HT1080 (cell line): ENCODE results near the gene CTRB2. TPM values are rescaled to one million over a fixed set of nuclear protein-coding genes. Genes with fewer than 3 reads are reported as not detected.
"Not testable (repeated sequence)": the region's sequence is repeated elsewhere in the genome, so short reads cannot be mapped to it uniquely, and the experiment has no call there.

Experiments
- DNase-seq: peaks from one replicate; pipeline ENCODE4 v3.0.0-alpha.2; 2015; ENCODE audit warnings: low read depth
- total RNA-seq: library from RNA; depleted of rRNA; stranded (reverse); fragments of >200 nt; shearing (Covaris generic); gene quantifications from 2 replicates; pipeline ENCODE4 v1.2.3, GENCODE V29; 2014

Gene CTRB2
- total RNA-seq, 1 experiment from 2014 or later, result not detected

- no peak for DNase-seq
These were observed 20.6 kb upstream of the CTRB2 start for GRCh38 chr16:75227361-75228142.

- no peak for DNase-seq
These were observed 19.8 kb upstream of the CTRB2 start for GRCh38 chr16:75226550-75227360.

- no peak for DNase-seq
These were observed 18.9 kb upstream of the CTRB2 start for GRCh38 chr16:75225678-75226515.

- no peak for DNase-seq
These were observed 18.1 kb upstream of the CTRB2 start for GRCh38 chr16:75225092-75225491.

- DNase-seq, result no peak
These were observed 17.5 kb upstream of the CTRB2 start for GRCh38 chr16:75224306-75225082.

- not testable (repeated sequence) for DNase-seq
These were observed 16.2 kb upstream of the CTRB2 start for GRCh38 chr16:75223129-75223528.

- no peak for DNase-seq
These were observed 15.4 kb upstream of the CTRB2 start for GRCh38 chr16:75222271-75222783.

GRCh38 chr16:75219838-75220237 is 12.9 kb upstream of the CTRB2 start:
- DNase-seq, result no peak

GRCh38 chr16:75219088-75219487 is 12.1 kb upstream of the CTRB2 start:
- no peak for DNase-seq

GRCh38 chr16:75218256-75219076 is 11.5 kb upstream of the CTRB2 start, which contains the start of gene CTRB1:
TSS of gene CTRB1 (plus strand) at chr16:75218988. CDS start at chr16:75219008, 20 bp downstream.
- DNase-seq, result no peak

- no peak for DNase-seq
These were observed 10.5 kb upstream of the CTRB2 start for GRCh38 chr16:75217389-75217851.

- DNase-seq, result no peak
These were observed 9.6 kb upstream of the CTRB2 start for GRCh38 chr16:75216576-75216975.

- DNase-seq, result no peak
These were observed 9.2 kb upstream of the CTRB2 start for GRCh38 chr16:75216127-75216526.

GRCh38 chr16:75211286-75211685 is 4.3 kb upstream of the CTRB2 start:
- not testable (repeated sequence) for DNase-seq

- DNase-seq, result no peak
These were observed 3.0 kb upstream of the CTRB2 start for GRCh38 chr16:75209944-75210343.

GRCh38 chr16:75209514-75209913 is 2.6 kb upstream of the CTRB2 start:
- DNase-seq, result not testable (repeated sequence)

- DNase-seq, result no peak
These were observed 2.0 kb upstream of the CTRB2 start for GRCh38 chr16:75208861-75209505.

GRCh38 chr16:75208242-75208825 is 1.4 kb upstream of the CTRB2 start:
- DNase-seq, result no peak

GRCh38 chr16:75207831-75208230 is 870 bp upstream of the CTRB2 start:
- DNase-seq, result no peak
